GM19463 (cell line): ENCODE measurements around the gene ZNRF1.
"Not testable (repeated sequence)": the region's sequence is repeated elsewhere in the genome, so short reads cannot be mapped to it uniquely, and the experiment has no call there.

Source experiments
- ATAC-seq: cut with Tn5 transposase; IDR thresholded peaks from one replicate; pipeline ENCODE4 v1.9.1; 2021; ENCODE audit warnings: mild to moderate bottlenecking, moderate library complexity; ENCODE audit not compliant: unreplicated experiment

ZNRF1 gene

GRCh38 chr16:75026239-75026891 lies 27.5 kb downstream of the ZNRF1 start:
- not testable (repeated sequence) for ATAC-seq

GRCh38 chr16:75026892-75027391 lies 28.1 kb downstream of the ZNRF1 start:
- no peak for ATAC-seq

GRCh38 chr16:75027520-75028300 lies 28.9 kb downstream of the ZNRF1 start:
- ATAC-seq: no peak

- no peak for ATAC-seq
Observed at GRCh38 chr16:75028544-75029135, 29.8 kb downstream of the ZNRF1 start.

GRCh38 chr16:75029854-75030253 lies 31.0 kb downstream of the ZNRF1 start:
- no peak for ATAC-seq

- ATAC-seq: no peak
Observed at GRCh38 chr16:75032655-75033054, 33.8 kb downstream of the ZNRF1 start.

GRCh38 chr16:75035410-75035968 lies 36.7 kb downstream of the ZNRF1 start:
- no peak for ATAC-seq

- ATAC-seq: no peak
Observed at GRCh38 chr16:75038036-75038858, 39.4 kb downstream of the ZNRF1 start.

GRCh38 chr16:75039941-75040340 lies 41.1 kb downstream of the ZNRF1 start:
- no peak for ATAC-seq

- no peak for ATAC-seq
Observed at GRCh38 chr16:75042426-75043174, 43.8 kb downstream of the ZNRF1 start.

- peak; percentile 79 for ATAC-seq
Observed at GRCh38 chr16:75043175-75043895, 44.5 kb downstream of the ZNRF1 start.

GRCh38 chr16:75044800-75045361 lies 46.1 kb downstream of the ZNRF1 start:
- no peak for ATAC-seq

- no peak for ATAC-seq
Observed at GRCh38 chr16:75045424-75045823, 46.6 kb downstream of the ZNRF1 start.

- no peak for ATAC-seq
Observed at GRCh38 chr16:75048054-75048453, 49.2 kb downstream of the ZNRF1 start.

GRCh38 chr16:75048530-75048929 lies 49.7 kb downstream of the ZNRF1 start:
- no peak for ATAC-seq

- ATAC-seq: no peak
Observed at GRCh38 chr16:75052481-75053202, 53.8 kb downstream of the ZNRF1 start.

GRCh38 chr16:75053791-75054555 lies 55.1 kb downstream of the ZNRF1 start:
- ATAC-seq: no peak

GRCh38 chr16:75054556-75054947 lies 55.7 kb downstream of the ZNRF1 start:
- no peak for ATAC-seq
